ENCODE results near the gene HLA-DPB1. TPM values are rescaled to one million over a fixed set of nuclear protein-coding genes. Genes with fewer than 3 reads are reported as not detected.

HLA-DPB1 gene
- polyA plus RNA-seq, 2 of the 4 experiments (the other 2 are of a cell fraction) = not detected

DNA sequence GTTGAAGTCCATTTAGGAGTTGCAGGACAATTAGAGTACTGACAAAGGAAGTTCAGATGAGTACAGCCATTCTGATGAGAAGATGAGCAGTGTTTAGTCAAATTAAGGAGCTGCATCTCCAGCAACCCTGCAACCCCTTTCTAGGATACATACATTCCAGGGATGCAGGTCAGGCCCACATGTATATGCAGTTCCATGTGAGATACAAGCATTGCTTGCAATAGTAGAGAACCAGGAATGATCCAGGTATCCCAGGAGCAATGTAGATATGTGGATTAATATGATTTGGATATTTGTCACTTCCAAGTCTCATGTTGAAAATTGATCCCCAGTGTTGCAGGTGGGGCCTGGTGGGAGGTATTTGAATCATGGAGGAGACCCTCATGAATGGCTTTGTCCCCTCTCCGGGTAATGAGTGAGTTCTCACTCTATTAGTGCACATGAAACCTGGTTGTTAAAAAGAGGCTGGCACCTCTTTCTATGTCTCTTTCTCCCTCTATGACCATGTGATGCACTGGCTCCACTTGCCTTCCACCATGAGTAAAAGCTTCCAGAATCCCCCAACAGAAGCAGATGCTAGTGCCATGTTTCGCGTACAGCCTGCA lies 8.8 kb upstream of the HLA-DPB1 start (continued):
- TF ChIP-seq MAZ (IDR thresholded peaks at IDR 0.05; ENCODE audit: borderline replicate concordance, low read depth, low read length) = no peak
- TF ChIP-seq, protein P1, sequence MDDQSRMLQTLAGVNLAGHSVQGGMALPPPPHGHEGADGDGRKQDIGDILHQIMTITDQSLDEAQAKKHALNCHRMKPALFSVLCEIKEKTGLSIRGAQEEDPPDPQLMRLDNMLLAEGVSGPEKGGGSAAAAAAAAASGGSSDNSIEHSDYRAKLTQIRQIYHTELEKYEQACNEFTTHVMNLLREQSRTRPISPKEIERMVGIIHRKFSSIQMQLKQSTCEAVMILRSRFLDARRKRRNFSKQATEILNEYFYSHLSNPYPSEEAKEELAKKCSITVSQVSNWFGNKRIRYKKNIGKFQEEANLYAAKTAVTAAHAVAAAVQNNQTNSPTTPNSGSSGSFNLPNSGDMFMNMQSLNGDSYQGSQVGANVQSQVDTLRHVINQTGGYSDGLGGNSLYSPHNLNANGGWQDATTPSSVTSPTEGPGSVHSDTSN (IDR thresholded peaks at IDR 0.05) = no peak
- TF ChIP-seq, protein P2, sequence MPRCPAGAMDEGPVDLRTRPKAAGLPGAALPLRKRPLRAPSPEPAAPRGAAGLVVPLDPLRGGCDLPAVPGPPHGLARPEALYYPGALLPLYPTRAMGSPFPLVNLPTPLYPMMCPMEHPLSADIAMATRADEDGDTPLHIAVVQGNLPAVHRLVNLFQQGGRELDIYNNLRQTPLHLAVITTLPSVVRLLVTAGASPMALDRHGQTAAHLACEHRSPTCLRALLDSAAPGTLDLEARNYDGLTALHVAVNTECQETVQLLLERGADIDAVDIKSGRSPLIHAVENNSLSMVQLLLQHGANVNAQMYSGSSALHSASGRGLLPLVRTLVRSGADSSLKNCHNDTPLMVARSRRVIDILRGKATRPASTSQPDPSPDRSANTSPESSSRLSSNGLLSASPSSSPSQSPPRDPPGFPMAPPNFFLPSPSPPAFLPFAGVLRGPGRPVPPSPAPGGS (IDR thresholded peaks at IDR 0.05) = no peak

DNA sequence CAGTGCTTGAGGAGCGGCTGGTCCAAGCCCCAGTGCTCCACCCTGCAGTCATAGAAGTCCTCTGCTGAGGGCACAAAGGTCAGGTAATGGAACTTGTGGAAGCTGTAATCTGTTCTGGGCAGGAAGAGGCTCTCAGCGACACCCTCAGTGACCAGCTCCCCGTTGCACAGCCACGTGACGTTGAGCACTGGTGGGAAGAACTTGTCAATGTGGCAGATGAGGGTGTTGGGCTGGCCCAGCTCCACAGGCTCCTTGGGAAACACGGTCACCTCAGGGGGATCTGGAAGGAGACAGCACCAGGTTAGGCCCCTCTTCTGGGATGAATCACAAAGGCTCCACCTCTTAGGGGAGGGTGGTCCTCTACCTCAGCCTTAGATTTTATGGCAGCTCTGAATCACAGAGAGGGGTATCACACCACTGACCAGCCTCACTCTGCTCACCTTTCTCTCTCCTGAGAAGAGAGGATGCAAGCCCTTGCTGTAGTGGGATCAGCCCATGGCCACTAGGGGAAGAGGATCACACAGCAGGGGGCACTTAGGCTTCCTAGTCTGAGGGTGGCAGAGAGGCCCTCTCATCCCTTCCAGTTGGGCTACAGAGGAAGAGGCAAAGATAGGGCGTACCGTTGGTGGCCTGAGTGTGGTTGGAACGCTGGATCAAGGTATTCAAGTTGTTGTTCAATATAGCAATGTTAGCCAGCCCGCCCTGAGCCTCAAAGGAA lies 6.6 kb upstream of the HLA-DPB1 start:
- WGBS (ENCODE audit: missing lambda C conversion rate) = 26% methylated on average over 6 of the region's 10 CpGs
- no peak for TF ChIP-seq ZSCAN20 (CRISPR knock-in tag; IDR thresholded peaks at IDR 0.05)
- TF ChIP-seq CBX2 (IDR thresholded peaks at IDR 0.05; ENCODE audit: borderline replicate concordance, low read depth) = no peak
- no peak for TF ChIP-seq RCOR1 (IDR thresholded peaks at IDR 0.05; ENCODE audit: low read depth, low read length)
- TF ChIP-seq, protein P3, sequence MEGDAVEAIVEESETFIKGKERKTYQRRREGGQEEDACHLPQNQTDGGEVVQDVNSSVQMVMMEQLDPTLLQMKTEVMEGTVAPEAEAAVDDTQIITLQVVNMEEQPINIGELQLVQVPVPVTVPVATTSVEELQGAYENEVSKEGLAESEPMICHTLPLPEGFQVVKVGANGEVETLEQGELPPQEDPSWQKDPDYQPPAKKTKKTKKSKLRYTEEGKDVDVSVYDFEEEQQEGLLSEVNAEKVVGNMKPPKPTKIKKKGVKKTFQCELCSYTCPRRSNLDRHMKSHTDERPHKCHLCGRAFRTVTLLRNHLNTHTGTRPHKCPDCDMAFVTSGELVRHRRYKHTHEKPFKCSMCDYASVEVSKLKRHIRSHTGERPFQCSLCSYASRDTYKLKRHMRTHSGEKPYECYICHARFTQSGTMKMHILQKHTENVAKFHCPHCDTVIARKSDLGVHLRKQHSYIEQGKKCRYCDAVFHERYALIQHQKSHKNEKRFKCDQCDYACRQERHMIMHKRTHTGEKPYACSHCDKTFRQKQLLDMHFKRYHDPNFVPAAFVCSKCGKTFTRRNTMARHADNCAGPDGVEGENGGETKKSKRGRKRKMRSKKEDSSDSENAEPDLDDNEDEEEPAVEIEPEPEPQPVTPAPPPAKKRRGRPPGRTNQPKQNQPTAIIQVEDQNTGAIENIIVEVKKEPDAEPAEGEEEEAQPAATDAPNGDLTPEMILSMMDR (IDR thresholded peaks at IDR 0.05) = no peak
- TF ChIP-seq SMC3 (IDR thresholded peaks at IDR 0.05) = no peak
- TF ChIP-seq, protein P4, sequence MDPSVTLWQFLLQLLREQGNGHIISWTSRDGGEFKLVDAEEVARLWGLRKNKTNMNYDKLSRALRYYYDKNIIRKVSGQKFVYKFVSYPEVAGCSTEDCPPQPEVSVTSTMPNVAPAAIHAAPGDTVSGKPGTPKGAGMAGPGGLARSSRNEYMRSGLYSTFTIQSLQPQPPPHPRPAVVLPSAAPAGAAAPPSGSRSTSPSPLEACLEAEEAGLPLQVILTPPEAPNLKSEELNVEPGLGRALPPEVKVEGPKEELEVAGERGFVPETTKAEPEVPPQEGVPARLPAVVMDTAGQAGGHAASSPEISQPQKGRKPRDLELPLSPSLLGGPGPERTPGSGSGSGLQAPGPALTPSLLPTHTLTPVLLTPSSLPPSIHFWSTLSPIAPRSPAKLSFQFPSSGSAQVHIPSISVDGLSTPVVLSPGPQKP (IDR thresholded peaks at IDR 0.05; ENCODE audit: low read depth, low read length) = no peak
- no peak for TF ChIP-seq CBX8 (IDR thresholded peaks at IDR 0.05)
- TF ChIP-seq CEBPB (IDR thresholded peaks at IDR 0.05) = no peak
- no peak for TF ChIP-seq FOSL2 (IDR thresholded peaks at IDR 0.05)
- no peak for TF ChIP-seq FOSL2 (CRISPR knock-in tag; IDR thresholded peaks at IDR 0.05)
- TF ChIP-seq NPAS2 (CRISPR knock-in tag; IDR thresholded peaks at IDR 0.05; ENCODE audit: borderline replicate concordance) = no peak
- FAIRE-seq (no peak), DNase-seq (ENCODE audit: low read depth in 1 of 2, low spot score in 1 of 2) (no peak), ATAC-seq (no peak)
- Histone ChIP-seq H3K4me2 (no peak overlapping the region), H3K9me3 (no peaks in the 10 kb centered on the region), H3K4me1 (no peaks in the 10 kb centered on the region), H3K4me3 (no peak overlapping the region), H3K27ac (no peak overlapping the region)
- ChIA-PET POLR2A (no interaction called here), CTCF (no interaction called here)

DNA sequence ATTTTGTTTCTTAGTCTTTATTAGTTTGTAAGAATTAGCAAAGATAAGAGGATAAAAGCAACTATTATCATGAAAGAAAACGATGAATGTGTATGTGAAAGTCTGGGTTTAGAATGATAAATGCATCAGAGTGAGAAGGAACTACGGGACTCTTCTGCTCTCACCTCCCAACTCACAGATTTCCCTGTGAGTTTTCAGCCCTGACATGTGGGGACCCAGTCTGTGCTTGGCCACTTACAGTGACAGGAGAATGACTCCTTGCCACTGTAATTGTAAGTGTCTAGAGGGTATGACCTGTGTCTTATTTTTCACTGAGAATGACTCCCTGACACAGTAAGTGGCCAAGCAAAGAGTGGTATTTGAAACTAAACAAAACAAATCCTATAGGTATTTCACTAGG lies 4.9 kb upstream of the HLA-DPB1 start:
- ChIA-PET CTCF (no interaction called here), POLR2A (no interaction called here)
- Histone ChIP-seq H3K4me3 (no peak overlapping the region), H3K4me2 (no peak overlapping the region), H3K4me1 (no peaks in the 10 kb centered on the region), H3K27ac (no peak overlapping the region), H3K9me3 (no peaks in the 10 kb centered on the region)
- DNase-seq (ENCODE audit: low read depth in 1 of 2, low spot score in 1 of 2) (no peak), FAIRE-seq (no peak), ATAC-seq (no peak)
- TF ChIP-seq POLR2AphosphoS2 (conservative IDR thresholded peaks at IDR 0.05; ENCODE audit: low read length) = no peak
- TF ChIP-seq, protein P4 (IDR thresholded peaks at IDR 0.05; ENCODE audit: low read depth, low read length) = no peak
- no peak for TF ChIP-seq KDM1A (IDR thresholded peaks at IDR 0.05; ENCODE audit: low read depth)
- TF ChIP-seq MAZ (IDR thresholded peaks at IDR 0.05; ENCODE audit: borderline replicate concordance, low read depth, low read length) = no peak
- no peak for TF ChIP-seq SREBF2 (IDR thresholded peaks at IDR 0.05)
- TF ChIP-seq SMC3 (IDR thresholded peaks at IDR 0.05) = no peak
- TF ChIP-seq CBX2 (IDR thresholded peaks at IDR 0.05; ENCODE audit: borderline replicate concordance, low read depth) = no peak
- TF ChIP-seq, protein P3 (IDR thresholded peaks at IDR 0.05) = no peak
- TF ChIP-seq CEBPB (IDR thresholded peaks at IDR 0.05) = no peak
- WGBS (ENCODE audit: missing lambda C conversion rate) = 2% methylated on average over 2 of the region's 2 CpGs

All from A549 (cell line).